ENCODE data around the gene SH3RF1. TPM values are rescaled to one million over a fixed set of nuclear protein-coding genes. Genes with fewer than 3 reads are reported as not detected.

The SH3RF1 gene
- total and polyA plus RNA-seq, 2 of the 13 experiments (the other 11 are each of a cell fraction or from before 2014, with no cell fraction given): 3.1 to 3.2 TPM

DNA sequence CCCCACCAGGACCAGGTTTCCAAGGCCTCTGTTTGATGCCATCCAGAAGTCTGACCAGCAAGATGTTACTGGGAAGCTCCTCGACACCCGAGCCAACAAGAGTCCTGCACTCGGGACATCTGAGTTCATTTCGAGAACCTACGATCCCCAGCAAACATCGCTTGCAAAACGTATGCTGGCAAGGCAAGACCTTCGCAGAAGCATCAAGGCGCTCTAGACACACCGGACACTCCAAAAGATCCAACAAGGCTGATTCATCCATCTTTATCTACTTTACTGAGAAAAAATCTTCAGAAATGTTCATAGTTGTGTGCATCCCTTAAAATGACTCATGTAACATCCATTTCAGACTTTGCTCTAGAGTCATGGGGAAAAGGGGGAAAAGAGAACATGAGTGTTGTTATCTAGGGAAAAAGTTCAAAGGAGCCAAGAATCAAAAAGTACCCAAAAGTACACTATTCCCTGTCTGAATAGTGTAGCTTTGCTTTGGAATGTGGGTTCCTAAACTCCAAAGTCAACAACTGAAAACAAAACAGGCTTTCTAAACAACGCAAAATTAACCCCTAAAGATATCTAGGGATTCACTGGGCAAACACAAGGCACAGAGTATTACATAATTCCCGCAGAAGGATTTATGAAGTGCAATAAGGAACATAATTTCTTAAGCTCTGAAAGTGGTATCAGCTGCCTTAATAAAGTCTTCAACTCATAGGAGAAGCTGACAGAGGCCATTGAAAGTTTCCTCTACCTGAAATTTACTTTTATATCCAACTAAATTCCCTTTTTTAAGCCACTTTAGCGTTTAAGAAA lies 1.6 kb downstream of the SH3RF1 start (continued):
- TF ChIP-seq, protein P1, sequence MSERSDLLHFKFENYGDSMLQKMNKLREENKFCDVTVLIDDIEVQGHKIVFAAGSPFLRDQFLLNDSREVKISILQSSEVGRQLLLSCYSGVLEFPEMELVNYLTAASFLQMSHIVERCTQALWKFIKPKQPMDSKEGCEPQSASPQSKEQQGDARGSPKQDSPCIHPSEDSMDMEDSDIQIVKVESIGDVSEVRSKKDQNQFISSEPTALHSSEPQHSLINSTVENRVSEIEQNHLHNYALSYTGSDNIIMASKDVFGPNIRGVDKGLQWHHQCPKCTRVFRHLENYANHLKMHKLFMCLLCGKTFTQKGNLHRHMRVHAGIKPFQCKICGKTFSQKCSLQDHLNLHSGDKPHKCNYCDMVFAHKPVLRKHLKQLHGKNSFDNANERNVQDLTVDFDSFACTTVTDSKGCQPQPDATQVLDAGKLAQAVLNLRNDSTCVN (CRISPR knock-in tag; IDR thresholded peaks at IDR 0.05; ENCODE audit: borderline replicate concordance): peak; percentile 45; the same call in 1 of the 2 replicates
- TF ChIP-seq, protein P2, sequence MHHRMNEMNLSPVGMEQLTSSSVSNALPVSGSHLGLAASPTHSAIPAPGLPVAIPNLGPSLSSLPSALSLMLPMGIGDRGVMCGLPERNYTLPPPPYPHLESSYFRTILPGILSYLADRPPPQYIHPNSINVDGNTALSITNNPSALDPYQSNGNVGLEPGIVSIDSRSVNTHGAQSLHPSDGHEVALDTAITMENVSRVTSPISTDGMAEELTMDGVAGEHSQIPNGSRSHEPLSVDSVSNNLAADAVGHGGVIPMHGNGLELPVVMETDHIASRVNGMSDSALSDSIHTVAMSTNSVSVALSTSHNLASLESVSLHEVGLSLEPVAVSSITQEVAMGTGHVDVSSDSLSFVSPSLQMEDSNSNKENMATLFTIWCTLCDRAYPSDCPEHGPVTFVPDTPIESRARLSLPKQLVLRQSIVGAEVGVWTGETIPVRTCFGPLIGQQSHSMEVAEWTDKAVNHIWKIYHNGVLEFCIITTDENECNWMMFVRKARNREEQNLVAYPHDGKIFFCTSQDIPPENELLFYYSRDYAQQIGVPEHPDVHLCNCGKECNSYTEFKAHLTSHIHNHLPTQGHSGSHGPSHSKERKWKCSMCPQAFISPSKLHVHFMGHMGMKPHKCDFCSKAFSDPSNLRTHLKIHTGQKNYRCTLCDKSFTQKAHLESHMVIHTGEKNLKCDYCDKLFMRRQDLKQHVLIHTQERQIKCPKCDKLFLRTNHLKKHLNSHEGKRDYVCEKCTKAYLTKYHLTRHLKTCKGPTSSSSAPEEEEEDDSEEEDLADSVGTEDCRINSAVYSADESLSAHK (CRISPR knock-in tag; IDR thresholded peaks at IDR 0.05; ENCODE audit: borderline replicate concordance): no peak
- TF ChIP-seq SIN3A (IDR thresholded peaks at IDR 0.05; ENCODE audit: borderline replicate concordance, low read depth, low read length) (no peak), ZNF709 (CRISPR knock-in tag; IDR thresholded peaks at IDR 0.05) (no peak), HHEX (CRISPR knock-in tag; IDR thresholded peaks at IDR 0.05) (no peak), BCL6 (CRISPR knock-in tag; IDR thresholded peaks at IDR 0.05) (peak; percentile 72), NCOR1 (IDR thresholded peaks at IDR 0.05; ENCODE audit: borderline replicate concordance, low read length) (peak; percentile 30; the same call in 1 of the 2 replicates), ZNF333 (CRISPR knock-in tag; IDR thresholded peaks at IDR 0.05; ENCODE audit: borderline replicate concordance) (no peak), SAP130 (CRISPR knock-in tag; IDR thresholded peaks at IDR 0.05; ENCODE audit: low read depth) (peak; percentile 45; the same call in 1 of the 2 replicates), CREB1 (IDR thresholded peaks at IDR 0.05) (no peak), CREB1 (CRISPR knock-in tag; IDR thresholded peaks at IDR 0.05) (0 out of 2 replicates have a peak, but pooled peaks have one; percentile 24)
- TF ChIP-seq, protein P3, sequence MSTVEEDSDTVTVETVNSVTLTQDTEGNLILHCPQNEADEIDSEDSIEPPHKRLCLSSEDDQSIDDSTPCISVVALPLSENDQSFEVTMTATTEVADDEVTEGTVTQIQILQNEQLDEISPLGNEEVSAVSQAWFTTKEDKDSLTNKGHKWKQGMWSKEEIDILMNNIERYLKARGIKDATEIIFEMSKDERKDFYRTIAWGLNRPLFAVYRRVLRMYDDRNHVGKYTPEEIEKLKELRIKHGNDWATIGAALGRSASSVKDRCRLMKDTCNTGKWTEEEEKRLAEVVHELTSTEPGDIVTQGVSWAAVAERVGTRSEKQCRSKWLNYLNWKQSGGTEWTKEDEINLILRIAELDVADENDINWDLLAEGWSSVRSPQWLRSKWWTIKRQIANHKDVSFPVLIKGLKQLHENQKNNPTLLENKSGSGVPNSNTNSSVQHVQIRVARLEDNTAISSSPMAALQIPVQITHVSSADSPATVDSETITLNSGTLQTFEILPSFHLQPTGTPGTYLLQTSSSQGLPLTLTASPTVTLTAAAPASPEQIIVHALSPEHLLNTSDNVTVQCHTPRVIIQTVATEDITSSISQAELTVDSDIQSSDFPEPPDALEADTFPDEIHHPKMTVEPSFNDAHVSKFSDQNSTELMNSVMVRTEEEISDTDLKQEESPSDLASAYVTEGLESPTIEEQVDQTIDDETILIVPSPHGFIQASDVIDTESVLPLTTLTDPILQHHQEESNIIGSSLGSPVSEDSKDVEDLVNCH (CRISPR knock-in tag; IDR thresholded peaks at IDR 0.05): no peak
- TF ChIP-seq, protein P4, sequence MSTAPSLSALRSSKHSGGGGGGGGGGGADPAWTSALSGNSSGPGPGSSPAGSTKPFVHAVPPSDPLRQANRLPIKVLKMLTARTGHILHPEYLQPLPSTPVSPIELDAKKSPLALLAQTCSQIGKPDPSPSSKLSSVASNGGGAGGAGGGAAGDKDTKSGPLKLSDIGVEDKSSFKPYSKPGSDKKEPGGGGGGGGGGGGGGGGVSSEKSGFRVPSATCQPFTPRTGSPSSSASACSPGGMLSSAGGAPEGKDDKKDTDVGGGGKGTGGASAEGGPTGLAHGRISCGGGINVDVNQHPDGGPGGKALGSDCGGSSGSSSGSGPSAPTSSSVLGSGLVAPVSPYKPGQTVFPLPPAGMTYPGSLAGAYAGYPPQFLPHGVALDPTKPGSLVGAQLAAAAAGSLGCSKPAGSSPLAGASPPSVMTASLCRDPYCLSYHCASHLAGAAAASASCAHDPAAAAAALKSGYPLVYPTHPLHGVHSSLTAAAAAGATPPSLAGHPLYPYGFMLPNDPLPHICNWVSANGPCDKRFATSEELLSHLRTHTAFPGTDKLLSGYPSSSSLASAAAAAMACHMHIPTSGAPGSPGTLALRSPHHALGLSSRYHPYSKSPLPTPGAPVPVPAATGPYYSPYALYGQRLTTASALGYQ (CRISPR knock-in tag; IDR thresholded peaks at IDR 0.05): no peak
- TF ChIP-seq, protein P5, sequence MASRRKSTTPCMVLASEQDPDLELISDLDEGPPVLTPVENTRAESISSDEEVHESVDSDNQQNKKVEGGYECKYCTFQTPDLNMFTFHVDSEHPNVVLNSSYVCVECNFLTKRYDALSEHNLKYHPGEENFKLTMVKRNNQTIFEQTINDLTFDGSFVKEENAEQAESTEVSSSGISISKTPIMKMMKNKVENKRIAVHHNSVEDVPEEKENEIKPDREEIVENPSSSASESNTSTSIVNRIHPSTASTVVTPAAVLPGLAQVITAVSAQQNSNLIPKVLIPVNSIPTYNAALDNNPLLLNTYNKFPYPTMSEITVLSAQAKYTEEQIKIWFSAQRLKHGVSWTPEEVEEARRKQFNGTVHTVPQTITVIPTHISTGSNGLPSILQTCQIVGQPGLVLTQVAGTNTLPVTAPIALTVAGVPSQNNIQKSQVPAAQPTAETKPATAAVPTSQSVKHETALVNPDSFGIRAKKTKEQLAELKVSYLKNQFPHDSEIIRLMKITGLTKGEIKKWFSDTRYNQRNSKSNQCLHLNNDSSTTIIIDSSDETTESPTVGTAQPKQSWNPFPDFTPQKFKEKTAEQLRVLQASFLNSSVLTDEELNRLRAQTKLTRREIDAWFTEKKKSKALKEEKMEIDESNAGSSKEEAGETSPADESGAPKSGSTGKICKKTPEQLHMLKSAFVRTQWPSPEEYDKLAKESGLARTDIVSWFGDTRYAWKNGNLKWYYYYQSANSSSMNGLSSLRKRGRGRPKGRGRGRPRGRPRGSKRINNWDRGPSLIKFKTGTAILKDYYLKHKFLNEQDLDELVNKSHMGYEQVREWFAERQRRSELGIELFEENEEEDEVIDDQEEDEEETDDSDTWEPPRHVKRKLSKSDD (CRISPR knock-in tag; IDR thresholded peaks at IDR 0.05; ENCODE audit: low read depth): no peak
- TF ChIP-seq, protein P6, sequence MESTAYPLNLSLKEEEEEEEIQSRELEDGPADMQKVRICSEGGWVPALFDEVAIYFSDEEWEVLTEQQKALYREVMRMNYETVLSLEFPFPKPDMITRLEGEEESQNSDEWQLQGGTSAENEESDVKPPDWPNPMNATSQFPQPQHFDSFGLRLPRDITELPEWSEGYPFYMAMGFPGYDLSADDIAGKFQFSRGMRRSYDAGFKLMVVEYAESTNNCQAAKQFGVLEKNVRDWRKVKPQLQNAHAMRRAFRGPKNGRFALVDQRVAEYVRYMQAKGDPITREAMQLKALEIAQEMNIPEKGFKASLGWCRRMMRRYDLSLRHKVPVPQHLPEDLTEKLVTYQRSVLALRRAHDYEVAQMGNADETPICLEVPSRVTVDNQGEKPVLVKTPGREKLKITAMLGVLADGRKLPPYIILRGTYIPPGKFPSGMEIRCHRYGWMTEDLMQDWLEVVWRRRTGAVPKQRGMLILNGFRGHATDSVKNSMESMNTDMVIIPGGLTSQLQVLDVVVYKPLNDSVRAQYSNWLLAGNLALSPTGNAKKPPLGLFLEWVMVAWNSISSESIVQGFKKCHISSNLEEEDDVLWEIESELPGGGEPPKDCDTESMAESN (CRISPR knock-in tag; conservative IDR thresholded peaks at IDR 0.05): no peak

Measured in HepG2 (cell line).